Mucosa of descending colon (tissue), 3 donors: ENCODE results near the gene NHLH1. TPM values are rescaled to one million over a fixed set of nuclear protein-coding genes. Genes with fewer than 3 reads are reported as not detected.

Experiments used
- ATAC-seq: fragments of 200-7000 bp; cut with Tn5 transposase; one replicate; pipeline ENCODE4 v1.9.1; 2020; ENCODE audit warnings: mild to moderate bottlenecking, moderate library complexity
- DNase-seq, 3 donors: peaks; one replicate each; pipeline ENCODE4 v3.0.0-alpha.2; 2020
- H3K36me3 ChIP-seq: fragments of 200-600 bp; one replicate; pipeline ENCODE4 v1.8.0; 2021; ENCODE audit warnings: low read depth, mild to moderate bottlenecking
- H3K4me1 ChIP-seq: fragments of 200-600 bp; one replicate; pipeline ENCODE4 v1.8.0; 2021; ENCODE audit warnings: low read depth, mild to moderate bottlenecking
- H3K4me3 ChIP-seq: fragments of 200-600 bp; one replicate; pipeline ENCODE4 v1.8.0; 2021; ENCODE audit warnings: mild to moderate bottlenecking
- H3K9me3 ChIP-seq: fragments of 200-600 bp; one replicate; pipeline ENCODE4 v1.8.0; 2021; ENCODE audit warnings: mild to moderate bottlenecking
- CTCF ChIP-seq: fragments of 200-600 bp; IDR thresholded peaks from one replicate; pipeline ENCODE4 v1.8.0; 2022; ENCODE audit warnings: antibody characterized with exemption, mild to moderate bottlenecking
- intact Hi-C, 2 donors: fragments of 100-400 bp; cut with DNase I in 1 of 2; cut with micrococcal nuclease in 1 of 2; formaldehyde crosslinking; loops; one replicate each; pipeline versions ENCODE4 v1.11.0 to v1.11.1; 2022; cut with DNase I, micrococcal nuclease
- total RNA-seq, 3 donors: library from RNA; stranded (reverse); fragmentation: NEBNext Ultra II Directional in 2 of 3; extraction: Animal tissue kit (Norgen Biotek cat#: 25700) in 2 of 3; gene quantifications; one replicate each; pipeline versions ENCODE4 v1.2.1 to v1.2.4, GENCODE V29; 2021 to 2023
- donor health status: DM: no; HTN: no; CAD: no; lungs with moderate emphysema.
- donor health status: DM: no; HTN: no; CAD: no.
- donor health status: DM: no; HTN: yes; CAD: no.

Gene NHLH1
- total RNA-seq, 3 donors from 2014 or later: 0.14 to 0.16 (median 0.14) TPM

- Histone ChIP-seq H3K4me1 (peaks cover 8% of the 10 kb centered on the region), H3K9me3 (no peaks in the 10 kb centered on the region), H3K36me3 (no peaks in the 10 kb centered on the region), H3K4me3 (no peak overlapping the region)
- TF ChIP-seq CTCF: no peak
- ATAC-seq (no peak), DNase-seq (no peak)
- intact Hi-C loops: no loop called here
Observed at GRCh38 chr1:160405331-160405877, 38.5 kb downstream of the NHLH1 start.

- TF ChIP-seq CTCF: no peak
- peaks cover 3% of the 10 kb centered on the region for H3K4me1 ChIP-seq
- no peak for ATAC-seq
- no peak for DNase-seq
- H3K36me3 ChIP-seq: no peaks in the 10 kb centered on the region
- no peaks in the 10 kb centered on the region for H3K9me3 ChIP-seq
- no peak overlapping the region for H3K4me3 ChIP-seq
- intact Hi-C loops: no loop called here
Observed at GRCh38 chr1:160406131-160406968, 39.5 kb downstream of the NHLH1 start.

GRCh38 chr1:160407839-160408801 lies 41.2 kb downstream of the NHLH1 start:
- Histone ChIP-seq H3K4me3 (no peak overlapping the region), H3K9me3 (no peaks in the 10 kb centered on the region), H3K36me3 (no peaks in the 10 kb centered on the region), H3K4me1 (peaks cover 3% of the 10 kb centered on the region)
- no peak for TF ChIP-seq CTCF
- peak; percentile 59 for ATAC-seq
- peak in 2 of 3 donors; percentile 48 to 49 for DNase-seq
- intact Hi-C loops: no loop called here

DNA sequence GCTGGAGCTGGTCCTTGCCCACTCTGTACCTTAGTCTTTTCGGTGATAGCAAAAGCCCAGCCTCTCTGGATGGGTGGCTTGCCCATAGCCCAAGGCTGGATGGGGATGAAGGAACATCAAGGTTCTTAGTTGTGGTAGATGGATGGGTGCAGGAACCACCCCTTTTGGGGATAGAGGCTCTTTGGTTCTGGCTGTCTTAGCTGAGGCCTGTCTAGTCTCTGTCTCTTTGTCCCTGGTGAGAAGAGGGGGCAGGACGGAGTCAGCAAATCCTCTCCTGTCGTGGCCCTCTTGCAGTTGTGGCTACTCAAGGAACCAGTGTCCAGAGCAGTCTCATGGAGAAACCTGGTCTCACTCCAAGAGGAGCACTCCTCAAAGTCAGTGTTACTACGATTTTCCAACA lies 42.0 kb downstream of the NHLH1 start:
- ATAC-seq: no peak
- no peak overlapping the region for H3K4me3 ChIP-seq

More for the DNA sequence above, 42.0 kb downstream of the NHLH1 start:
- intact Hi-C loops: no loop called here
- no peaks in the 10 kb centered on the region for H3K36me3 ChIP-seq
- peaks cover 3% of the 10 kb centered on the region for H3K4me1 ChIP-seq
- no peaks in the 10 kb centered on the region for H3K9me3 ChIP-seq
- no peak for DNase-seq
- no peak for TF ChIP-seq CTCF
